CD4-positive, alpha-beta T cell treated with Interleukin-15 for 1 hour (primary cell): ENCODE data around the gene PCDHGA9.
"Not testable (repeated sequence)": the region's sequence is repeated elsewhere in the genome, so short reads cannot be mapped to it uniquely, and the experiment has no call there.

Experiments used
- DNase-seq: peaks from one replicate; pipeline ENCODE4 v3.0.0-alpha.2; 2020

The PCDHGA9 gene

DNA sequence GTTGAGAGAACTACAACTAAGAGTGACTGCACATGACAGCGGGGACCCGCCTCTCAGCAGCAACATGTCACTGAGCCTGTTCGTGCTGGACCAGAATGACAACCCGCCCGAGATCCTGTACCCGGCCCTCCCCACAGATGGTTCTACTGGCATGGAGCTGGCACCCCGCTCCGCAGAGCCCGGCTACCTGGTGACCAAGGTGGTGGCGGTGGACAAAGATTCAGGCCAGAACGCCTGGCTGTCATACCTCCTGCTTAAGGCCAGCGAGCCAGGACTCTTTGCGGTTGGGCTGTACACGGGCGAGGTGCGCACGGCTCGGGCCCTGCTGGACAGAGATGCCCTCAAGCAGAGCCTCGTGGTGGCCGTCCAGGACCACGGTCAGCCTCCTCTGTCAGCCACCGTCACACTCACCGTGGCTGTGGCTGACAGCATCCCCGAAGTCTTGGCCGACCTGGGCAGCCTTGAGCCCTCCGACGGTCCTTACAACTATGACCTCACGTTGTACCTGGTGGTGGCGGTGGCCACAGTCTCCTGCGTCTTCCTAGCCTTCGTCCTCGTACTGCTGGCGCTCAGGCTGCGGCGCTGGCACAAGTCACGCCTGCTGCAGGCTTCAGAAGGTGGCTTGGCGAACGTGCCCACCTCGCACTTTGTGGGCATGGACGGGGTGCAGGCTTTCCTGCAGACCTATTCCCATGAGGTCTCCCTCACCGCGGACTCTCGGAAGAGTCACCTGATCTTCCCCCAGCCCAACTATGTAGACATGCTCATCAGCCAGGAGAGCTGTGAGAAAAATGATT is 17.9 kb upstream of the PCDHGA9 start:
- DNase-seq, result no peak

GRCh38 chr5:141387557-141388311 is 14.8 kb upstream of the PCDHGA9 start, which contains the start of gene PCDHGB4:
TSS of gene PCDHGB4 (plus strand) at chr5:141387698. CDS start at chr5:141387885, 187 bp downstream.
- not testable (repeated sequence) for DNase-seq

GRCh38 chr5:141388661-141389060 is 13.9 kb upstream of the PCDHGA9 start:
- DNase-seq, result no peak

- DNase-seq, result no peak
Observed at GRCh38 chr5:141389153-141390042, 13.2 kb upstream of the PCDHGA9 start.

GRCh38 chr5:141392429-141393198 is 10.0 kb upstream of the PCDHGA9 start, which contains the start of gene PCDHGA8:
TSS of gene PCDHGA8 (plus strand) at chr5:141392633. CDS start at chr5:141392814, 181 bp downstream.
- no peak for DNase-seq

GRCh38 chr5:141393267-141393666 is 9.3 kb upstream of the PCDHGA9 start:
- DNase-seq, result no peak

DNA sequence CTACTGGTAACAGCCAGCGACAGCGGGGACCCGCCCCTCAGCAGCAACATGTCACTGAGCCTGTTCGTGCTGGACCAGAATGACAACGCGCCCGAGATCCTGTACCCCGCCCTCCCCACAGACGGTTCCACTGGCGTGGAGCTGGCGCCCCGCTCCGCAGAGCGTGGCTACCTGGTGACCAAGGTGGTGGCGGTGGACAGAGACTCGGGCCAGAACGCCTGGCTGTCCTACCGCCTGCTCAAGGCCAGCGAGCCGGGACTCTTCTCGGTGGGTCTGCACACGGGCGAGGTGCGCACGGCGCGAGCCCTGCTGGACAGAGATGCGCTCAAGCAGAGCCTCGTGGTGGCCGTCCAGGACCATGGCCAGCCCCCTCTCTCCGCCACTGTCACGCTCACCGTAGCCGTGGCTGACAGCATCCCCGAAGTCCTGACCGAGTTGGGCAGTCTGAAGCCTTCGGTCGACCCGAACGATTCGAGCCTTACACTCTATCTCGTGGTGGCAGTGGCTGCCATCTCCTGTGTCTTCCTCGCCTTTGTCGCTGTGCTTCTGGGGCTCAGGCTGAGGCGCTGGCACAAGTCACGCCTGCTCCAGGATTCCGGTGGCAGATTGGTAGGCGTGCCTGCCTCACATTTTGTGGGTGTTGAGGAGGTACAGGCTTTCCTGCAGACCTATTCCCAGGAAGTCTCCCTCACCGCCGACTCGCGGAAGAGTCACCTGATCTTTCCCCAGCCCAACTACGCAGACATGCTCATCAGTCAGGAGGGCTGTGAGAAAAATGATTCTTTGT is 8.0 kb upstream of the PCDHGA9 start:
- not testable (repeated sequence) for DNase-seq

DNA sequence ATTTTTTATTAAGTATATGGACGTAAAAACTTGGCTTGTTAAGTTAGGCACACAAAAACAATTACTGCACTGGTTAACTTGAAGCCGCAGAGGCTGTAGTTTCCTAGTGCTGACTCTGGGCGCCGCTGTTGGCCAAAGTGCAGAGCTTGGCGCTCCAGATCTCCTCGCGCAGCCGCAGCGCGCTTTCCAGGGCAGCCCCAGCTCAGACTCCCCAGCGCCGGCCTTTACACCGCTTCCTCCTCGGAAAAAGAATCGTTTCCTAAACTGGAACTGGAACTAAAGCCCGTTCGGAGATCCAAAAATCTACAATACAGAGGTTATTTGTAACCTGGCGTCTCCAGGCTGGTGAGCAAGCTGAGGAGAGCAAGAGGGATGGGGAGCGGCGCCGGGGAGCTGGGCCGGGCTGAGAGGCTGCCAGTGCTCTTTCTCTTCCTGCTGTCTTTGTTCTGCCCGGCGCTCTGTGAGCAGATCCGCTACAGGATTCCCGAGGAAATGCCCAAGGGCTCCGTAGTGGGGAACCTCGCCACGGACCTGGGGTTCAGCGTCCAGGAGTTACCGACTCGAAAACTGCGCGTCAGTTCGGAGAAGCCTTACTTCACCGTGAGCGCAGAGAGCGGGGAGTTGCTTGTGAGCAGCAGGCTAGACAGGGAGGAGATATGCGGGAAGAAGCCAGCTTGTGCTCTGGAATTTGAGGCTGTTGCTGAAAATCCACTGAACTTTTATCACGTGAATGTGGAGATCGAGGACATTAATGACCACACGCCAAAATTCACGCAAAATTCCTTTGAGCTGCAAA is 4.6 kb upstream of the PCDHGA9 start, which contains the start of gene PCDHGB5:
Gene PCDHGB5, plus strand, starts transcription at position 192 of the 796 bp plus-strand sequence. Its CDS starts 181 bp downstream, at position 373.
- DNase-seq, result peak; percentile 32

- no peak for DNase-seq
Observed at GRCh38 chr5:141398608-141399007, 4.0 kb upstream of the PCDHGA9 start.

DNA sequence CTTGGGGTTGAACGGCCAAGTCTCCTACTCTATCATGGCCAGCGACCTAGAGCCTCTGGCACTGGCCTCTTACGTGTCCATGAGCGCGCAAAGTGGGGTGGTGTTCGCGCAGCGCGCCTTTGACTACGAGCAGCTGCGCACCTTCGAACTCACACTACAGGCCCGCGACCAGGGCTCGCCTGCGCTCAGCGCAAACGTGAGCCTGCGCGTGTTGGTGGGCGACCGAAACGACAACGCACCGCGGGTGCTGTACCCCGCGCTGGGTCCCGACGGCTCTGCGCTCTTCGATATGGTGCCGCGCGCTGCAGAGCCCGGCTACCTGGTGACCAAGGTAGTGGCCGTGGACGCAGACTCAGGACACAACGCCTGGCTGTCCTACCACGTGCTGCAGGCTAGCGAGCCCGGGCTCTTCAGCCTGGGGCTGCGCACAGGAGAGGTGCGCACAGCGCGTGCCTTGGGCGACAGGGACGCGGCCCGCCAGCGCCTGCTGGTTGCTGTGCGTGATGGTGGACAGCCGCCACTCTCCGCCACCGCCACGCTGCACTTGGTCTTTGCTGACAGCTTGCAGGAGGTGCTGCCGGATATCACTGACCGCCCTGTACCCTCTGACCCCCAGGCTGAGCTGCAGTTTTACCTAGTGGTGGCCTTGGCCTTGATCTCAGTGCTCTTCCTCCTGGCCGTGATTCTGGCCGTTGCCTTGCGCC is 2.9 kb upstream of the PCDHGA9 start:
- DNase-seq, result no peak

GRCh38 chr5:141403387-141403786 is 809 bp downstream of the PCDHGA9 start:
- DNase-seq, result no peak

- peak; percentile 31 for DNase-seq
Observed at GRCh38 chr5:141407790-141408505, 5.4 kb downstream of the PCDHGA9 start, which contains the start of gene PCDHGB6. TSS of gene PCDHGB6 (plus strand) at chr5:141408021. CDS start at chr5:141408203, 182 bp downstream.

DNA sequence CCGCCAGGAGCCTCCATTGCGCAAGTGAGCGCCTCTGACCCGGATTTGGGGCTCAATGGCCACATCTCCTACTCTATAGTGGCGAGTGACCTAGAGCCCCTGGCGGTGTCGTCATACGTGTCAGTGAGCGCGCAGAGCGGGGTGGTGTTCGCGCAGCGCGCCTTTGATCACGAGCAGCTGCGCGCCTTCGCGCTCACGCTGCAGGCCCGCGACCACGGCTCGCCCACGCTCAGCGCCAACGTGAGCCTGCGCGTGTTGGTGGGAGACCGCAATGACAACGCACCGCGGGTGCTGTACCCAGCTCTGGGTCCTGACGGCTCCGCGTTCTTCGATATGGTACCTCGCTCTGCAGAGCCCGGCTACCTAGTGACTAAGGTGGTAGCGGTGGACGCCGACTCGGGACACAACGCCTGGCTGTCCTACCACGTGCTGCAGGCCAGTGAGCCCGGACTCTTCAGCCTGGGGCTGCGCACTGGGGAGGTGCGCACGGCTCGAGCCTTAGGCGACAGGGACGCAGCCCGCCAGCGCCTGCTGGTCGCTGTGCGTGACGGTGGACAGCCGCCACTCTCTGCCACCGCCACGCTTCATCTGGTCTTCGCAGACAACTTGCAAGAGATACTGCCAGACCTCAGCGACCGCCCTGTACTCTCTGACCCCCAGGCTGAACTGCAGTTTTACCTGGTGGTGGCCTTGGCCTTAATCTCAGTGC is 7.2 kb downstream of the PCDHGA9 start:
- DNase-seq, result no peak

GRCh38 chr5:141411575-141411974 is 9.0 kb downstream of the PCDHGA9 start:
- DNase-seq, result no peak

GRCh38 chr5:141412854-141413539 is 10.4 kb downstream of the PCDHGA9 start, which contains the start of gene PCDHGA10:
TSS of gene PCDHGA10 (plus strand) at chr5:141412987. CDS start at chr5:141413176, 189 bp downstream.
- DNase-seq, result peak; percentile 45

- no peak for DNase-seq
Observed at GRCh38 chr5:141413540-141414069, 11.0 kb downstream of the PCDHGA9 start.
